NCI-H460 (cell line): ENCODE measurements around the gene SLC22A25. TPM values are rescaled to one million over a fixed set of nuclear protein-coding genes. Genes with fewer than 3 reads are reported as not detected.
"Not testable (repeated sequence)": the region's sequence is repeated elsewhere in the genome, so short reads cannot be mapped to it uniquely, and the experiment has no call there.

ENCODE experiments used
- DNase-seq: peaks from one replicate; pipeline ENCODE4 v3.0.0-alpha.2; 2016; ENCODE audit warnings: low read depth; ENCODE audit errors: extremely low read depth
- polyA plus RNA-seq: library from polyadenylated mRNA; depleted of rRNA; stranded (reverse); fragments of >200 nt; gene quantifications from 2 replicates; pipeline ENCODE4 v1.2.3, GENCODE V29; 2014; cell fraction: nucleus; rRNA removed
- total RNA-seq: library from RNA; depleted of rRNA; stranded (reverse); fragments of >200 nt; shearing (Covaris generic); gene quantifications from 2 replicates; pipeline ENCODE4 v1.2.3, GENCODE V29; 2014; rRNA removed

SLC22A25 gene
- not detected in 2 replicates for total RNA-seq
- polyA plus RNA-seq, result not detected in 2 replicates

- DNase-seq, result no peak
These were observed at the start of gene SLC22A25 for GRCh38 chr11:63243533-63243932. TSS of gene SLC22A25 (minus strand) at chr11:63243599. CDS start at chr11:63229652, 13,947 bp downstream.

DNA sequence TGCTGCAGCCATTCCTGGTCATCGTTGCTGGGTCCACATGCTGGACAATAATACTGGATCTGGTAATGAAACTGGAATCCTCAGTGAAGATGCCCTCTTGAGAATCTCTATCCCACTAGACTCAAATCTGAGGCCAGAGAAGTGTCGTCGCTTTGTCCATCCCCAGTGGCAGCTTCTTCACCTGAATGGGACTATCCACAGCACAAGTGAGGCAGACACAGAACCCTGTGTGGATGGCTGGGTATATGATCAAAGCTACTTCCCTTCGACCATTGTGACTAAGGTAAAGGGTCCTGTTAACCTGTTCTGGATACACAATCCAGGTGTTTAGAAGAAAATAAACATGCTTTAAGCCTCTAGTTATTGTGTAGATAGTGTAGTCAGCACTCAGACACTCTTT lies 46.9 kb upstream of the SLC22A25 start:
- no peak for DNase-seq

DNA sequence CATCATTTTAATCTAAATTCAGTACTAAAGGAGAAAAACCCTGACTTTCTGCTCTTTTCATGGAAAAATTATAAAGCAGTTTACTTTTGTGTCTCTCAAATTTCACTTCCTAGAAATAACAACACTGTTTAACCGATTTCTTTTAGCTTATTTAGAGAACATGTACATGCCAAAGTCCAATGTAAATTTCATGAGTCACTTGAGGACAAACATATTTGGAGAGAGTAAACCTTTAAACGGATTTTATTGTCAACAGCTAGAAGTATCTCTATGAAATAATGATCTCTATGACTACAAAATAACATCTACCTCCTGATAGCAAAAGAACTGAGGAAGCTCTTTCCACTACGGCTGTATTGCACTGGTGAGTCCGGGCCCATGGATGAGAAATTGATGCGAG lies 46.3 kb upstream of the SLC22A25 start:
- DNase-seq, result no peak

- no peak for DNase-seq
These were observed 39.2 kb upstream of the SLC22A25 start for GRCh38 chr11:63282579-63282978.

- DNase-seq, result no peak
These were observed 37.5 kb upstream of the SLC22A25 start for GRCh38 chr11:63280920-63281319.

DNA sequence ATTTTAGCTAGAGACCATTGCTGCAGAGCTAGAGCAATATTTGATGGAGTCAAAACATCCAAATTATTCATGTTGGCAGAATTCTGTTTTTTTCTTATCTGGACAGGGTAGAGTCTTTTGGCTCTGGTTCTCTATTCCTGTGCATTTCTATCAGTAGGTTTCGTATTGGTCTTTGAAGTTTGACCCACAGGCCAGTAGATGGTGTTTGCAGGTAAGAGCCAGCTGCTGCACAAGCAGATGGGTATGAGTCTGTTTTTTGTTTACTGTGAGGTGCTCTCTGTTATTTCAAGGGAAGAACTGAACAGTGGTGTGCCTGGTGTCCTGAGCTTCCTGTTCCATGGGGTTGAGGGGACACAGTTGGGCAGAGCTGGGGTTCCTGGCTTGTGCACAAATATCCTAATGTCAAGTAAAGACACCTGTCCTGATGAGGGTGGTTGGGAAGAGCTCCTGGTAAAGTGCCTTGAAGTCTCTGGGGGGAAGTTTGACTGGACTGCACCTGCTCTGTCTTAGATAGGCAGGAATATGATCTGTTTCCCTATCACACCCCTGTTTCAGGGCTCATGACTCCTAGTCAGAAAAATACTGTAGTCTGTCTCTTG lies 34.0 kb upstream of the SLC22A25 start:
- no peak for DNase-seq

GRCh38 chr11:63274776-63275175 lies 31.4 kb upstream of the SLC22A25 start:
- DNase-seq, result peak; percentile 1

DNA sequence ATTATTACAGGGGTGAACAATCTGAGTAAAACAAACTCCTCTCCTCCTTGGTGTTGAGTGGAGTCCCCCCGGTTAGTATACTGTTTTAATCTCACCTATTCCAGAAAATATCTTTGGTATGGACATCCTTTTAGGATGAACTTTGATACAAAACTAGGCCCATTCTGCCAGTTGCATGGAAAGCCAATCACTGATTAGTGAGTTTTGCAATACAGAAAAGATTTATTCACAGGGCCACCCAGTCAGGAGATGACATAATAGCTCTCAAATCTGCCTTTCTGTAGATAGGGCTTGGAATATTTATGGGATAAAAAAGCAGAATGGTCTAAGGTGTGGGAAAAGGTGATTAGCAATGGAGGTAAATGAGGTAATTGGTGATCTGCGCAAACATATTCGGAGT lies 30.3 kb upstream of the SLC22A25 start:
- DNase-seq, result no peak

GRCh38 chr11:63262547-63262946 lies 19.1 kb upstream of the SLC22A25 start:
- no peak for DNase-seq

DNA sequence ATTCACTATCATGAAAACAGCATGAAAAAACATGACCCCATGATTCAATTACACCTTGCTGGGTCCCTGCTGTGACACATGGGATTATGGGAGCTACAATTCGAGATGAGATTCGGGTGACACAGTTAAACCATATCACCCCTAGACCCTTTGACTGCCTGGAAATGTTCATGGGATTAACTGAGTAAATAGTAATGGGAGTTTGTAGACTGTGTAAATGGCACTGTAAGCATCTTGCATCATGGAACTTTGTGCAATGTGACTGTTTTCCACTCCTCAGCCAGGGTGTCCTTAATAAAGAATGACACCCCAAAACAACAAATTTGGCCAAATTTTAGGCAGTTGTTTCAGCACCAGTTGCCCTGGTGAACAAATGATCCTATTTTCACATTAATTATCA lies 7.9 kb upstream of the SLC22A25 start:
- DNase-seq, result no peak

DNA sequence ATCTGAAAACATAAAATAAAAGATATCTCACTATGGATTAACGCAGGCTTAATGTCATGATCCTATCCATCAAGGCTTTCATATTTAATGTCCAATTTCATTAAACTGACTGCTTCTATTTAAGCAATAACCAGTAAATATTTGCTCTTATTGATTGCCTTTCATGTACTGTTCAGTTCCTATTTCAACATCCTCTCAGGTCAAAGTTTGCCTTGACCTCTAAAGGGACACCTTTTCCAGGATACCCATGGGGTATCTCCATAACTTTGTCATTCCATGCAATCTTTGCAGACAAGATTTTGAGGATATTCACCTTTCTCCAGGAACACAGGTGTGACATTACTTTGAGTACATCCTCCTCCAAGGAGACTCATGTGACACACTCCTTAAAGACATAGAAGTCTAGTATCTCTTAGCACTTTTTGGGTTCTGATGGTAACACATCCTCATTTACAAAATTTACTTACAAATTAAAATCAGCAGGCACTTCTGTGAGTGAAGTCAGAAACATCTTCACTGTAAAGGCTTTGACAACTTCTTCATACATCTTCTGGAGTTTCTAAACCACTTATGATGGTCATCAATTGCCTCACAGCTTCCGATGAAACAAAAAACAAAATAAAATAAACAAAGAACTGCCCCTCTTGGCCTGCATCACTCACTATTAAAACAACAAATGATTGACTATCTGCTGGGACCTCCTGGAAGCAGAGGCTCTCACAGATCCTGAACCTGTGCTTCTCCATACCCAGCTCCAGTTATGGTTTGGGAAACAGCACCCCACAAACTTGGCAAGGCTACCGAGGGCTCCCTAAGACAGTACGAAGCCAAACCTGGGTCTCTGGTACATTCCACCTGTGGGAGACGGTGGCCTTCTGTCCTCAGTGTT lies 7.0 kb upstream of the SLC22A25 start:
- no peak for DNase-seq

DNA sequence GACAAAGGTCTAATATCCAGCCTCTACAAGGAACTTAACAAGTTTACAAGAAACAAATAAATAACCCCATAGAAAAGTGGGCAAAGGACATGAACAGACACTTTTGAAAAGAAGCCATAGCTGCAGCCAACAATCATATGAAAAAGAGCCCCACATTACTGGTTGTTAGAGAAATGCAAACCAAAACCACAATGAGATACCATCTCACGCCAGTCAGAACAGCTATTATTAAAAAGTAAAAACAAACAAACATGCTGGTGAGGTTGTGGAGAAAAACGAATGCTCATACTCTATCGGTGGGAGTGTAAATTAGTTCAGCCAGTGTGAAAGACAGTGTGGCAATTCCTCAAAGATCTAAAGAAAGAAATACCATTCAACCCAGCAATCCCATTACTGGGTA lies 5.6 kb upstream of the SLC22A25 start:
- no peak for DNase-seq

DNA sequence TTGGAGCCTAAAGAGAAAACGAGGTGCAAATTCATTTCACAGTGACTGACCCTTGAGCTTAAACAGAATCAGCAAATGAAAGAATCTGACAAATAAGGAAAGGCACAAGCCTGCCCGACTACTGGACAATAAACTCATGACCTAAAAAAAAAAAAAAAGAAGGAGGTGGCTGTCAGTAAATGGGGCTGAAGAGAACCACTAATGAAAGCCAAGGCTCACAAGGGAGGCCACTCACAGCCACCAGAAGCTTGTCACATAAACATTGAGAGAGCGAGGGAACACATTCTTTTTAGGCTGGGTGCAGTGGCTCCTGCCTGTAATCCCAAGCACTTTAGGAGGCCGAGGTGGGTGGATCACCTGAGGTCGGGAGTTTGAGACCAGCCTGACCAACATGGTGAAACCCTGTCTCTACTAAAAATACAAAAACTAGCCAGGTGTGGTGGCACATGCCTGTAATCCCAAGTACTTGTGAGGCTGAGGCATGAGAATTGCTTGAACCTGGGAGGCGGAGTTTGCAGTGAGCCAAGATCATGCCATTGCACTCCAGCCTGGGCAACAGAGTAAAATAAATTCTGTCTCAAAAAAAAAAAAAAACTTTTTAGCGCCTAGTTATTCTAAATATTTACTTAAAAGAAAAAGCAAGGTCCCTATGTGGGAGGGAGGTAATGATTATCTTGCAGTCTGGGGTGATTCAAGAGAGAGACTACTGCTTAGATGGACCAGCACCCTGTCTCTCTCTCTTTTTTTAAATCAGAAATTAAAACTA lies 4.0 kb upstream of the SLC22A25 start:
- not testable (repeated sequence) for DNase-seq

GRCh38 chr11:63246045-63246444 lies 2.6 kb upstream of the SLC22A25 start:
- no peak for DNase-seq

- no peak for DNase-seq
These were observed 1.5 kb upstream of the SLC22A25 start for GRCh38 chr11:63244862-63245261.

GRCh38 chr11:63242089-63242781 lies 1.2 kb downstream of the SLC22A25 start:
- DNase-seq, result no peak

GRCh38 chr11:63240791-63241379 lies 2.5 kb downstream of the SLC22A25 start:
- no peak for DNase-seq

- no peak for DNase-seq
These were observed 3.3 kb downstream of the SLC22A25 start for GRCh38 chr11:63240098-63240497.

DNA sequence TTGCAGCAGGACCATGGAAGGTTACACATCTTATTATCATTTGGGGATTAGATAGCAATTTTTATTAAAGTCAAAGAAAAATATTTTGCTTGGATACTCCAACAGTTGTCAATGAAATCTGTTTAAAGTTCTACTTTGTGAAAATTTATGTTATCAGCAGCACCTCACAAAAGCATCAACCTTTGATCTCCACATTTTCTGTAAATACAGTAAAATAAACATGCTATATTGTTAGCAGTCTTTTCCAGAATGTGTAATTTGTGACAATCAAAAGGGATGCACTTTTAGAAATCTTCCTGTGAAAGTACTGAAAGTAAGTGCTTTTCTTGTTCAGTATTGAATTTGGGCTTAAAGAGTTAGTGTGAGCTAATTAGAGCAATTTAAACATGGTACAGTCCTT lies 4.1 kb downstream of the SLC22A25 start:
- no peak for DNase-seq

DNA sequence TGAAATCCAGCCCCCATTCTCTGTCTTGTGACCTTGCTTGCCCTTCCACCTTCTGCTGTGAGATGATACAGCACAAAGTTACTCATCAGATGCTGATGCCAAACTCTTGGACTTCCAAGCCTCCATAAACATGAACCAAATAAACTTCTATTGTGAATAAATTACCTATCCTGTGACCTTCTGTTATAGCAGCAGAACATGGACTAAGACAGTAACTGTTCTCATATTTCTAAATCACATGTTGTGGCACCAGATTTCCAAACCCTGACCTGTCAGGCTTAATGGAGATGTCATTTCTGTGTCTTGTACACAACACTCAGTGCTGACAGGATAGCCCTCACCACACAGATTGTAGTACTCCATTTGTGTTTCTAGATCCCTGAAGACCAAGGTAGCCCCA lies 6.0 kb downstream of the SLC22A25 start:
- DNase-seq, result no peak
